HepG2 (cell line): ENCODE measurements around the gene SNX10. TPM values are rescaled to one million over a fixed set of nuclear protein-coding genes. Genes with fewer than 3 reads are reported as not detected.
A peak's percentile ranks its signal among the peaks of the same experiment; 100 is the strongest.

Source experiments
- ATAC-seq: fragments of 200-7000 bp; cut with Tn5 transposase; 3 replicates; pipeline ENCODE4 v1.9.1; 2020; ENCODE audit warnings: mild to moderate bottlenecking, moderate library complexity
- BruUV-seq: library from RNA; stranded (reverse); fragments of 400-500 nt; replicated peaks from 2 replicates; lab custom pipeline; 2021; lab: Mats Ljungman, UMichigan
- CTCF ChIA-PET: fragments of 300-600 bp; formaldehyde crosslinking; extraction: SDS; loops from one replicate; lab custom pipeline; 2021; ENCODE audit warnings: low total read pairs, inconsistent platforms, low intra/inter-chr PET ratio; lab: Yijun Ruan, JAX
- POLR2A ChIA-PET: fragments of 350-600 bp; sonication (Branson Sonifier 250); formaldehyde crosslinking; loops from one replicate; lab custom pipeline; 2020; ENCODE audit warnings: antibody characterized with exemption, inconsistent platforms; lab: Yijun Ruan, JAX
- DNase-seq: peaks from one replicate; pipeline ENCODE4 v3.0.0-alpha.2; 2015; ENCODE audit warnings: low spot score
- FAIRE-seq: peaks from 3 replicates; lab custom pipeline; 2011; peaks lifted over from hg19 to GRCh38; lab: Jason Lieb, UNC
- H2AFZ ChIP-seq: one replicate; pipeline ENCODE4 v1.6.1; 2011; ENCODE audit warnings: low read length, inconsistent platforms
- H3K27ac ChIP-seq: fragments of 300-600 bp; 3 replicates; pipeline ENCODE4 v1.8.0; 2011; ENCODE audit warnings: mixed run types, mild to moderate bottlenecking, mixed read lengths, low read length, inconsistent platforms; ENCODE audit not compliant: insufficient read depth; ENCODE audit errors: extremely low read length
- H3K27me3 ChIP-seq, 2 experiments: fragments of 200-600 bp in 1 of 2; 2 replicates in 1 of 2; 3 replicates in 1 of 2; pipeline versions ENCODE4 v1.6.0 to v1.8.0; 2011; ENCODE audit warnings: low read length in 2 of 2, mild to moderate bottlenecking in 2 of 2, moderate library complexity in 2 of 2, inconsistent platforms in 1 of 2; ENCODE audit not compliant: insufficient read depth in 2 of 2, control insufficient read depth in 1 of 2
- H3K36me3 ChIP-seq, 2 experiments: fragments of 200-600 bp in 1 of 2; replicated peaks in 1 of 2; 2 replicates in 1 of 2; 3 replicates in 1 of 2; pipeline versions ENCODE4 v1.5.1 to v1.8.0; 2011; ENCODE audit warnings: low read length in 2 of 2, inconsistent platforms in 1 of 2; ENCODE audit not compliant: insufficient read depth in 2 of 2, control insufficient read depth in 1 of 2
- H3K4me1 ChIP-seq: 2 replicates; pipeline ENCODE4 v1.5.1; 2012; ENCODE audit warnings: low read length, inconsistent platforms; ENCODE audit not compliant: insufficient read depth
- H3K4me2 ChIP-seq: 2 replicates; pipeline ENCODE4 v1.6.0; 2011; ENCODE audit warnings: low read depth, low read length, inconsistent platforms
- H3K4me3 ChIP-seq, 3 experiments: fragments of 200-600 bp in 1 of 3; sonication (generic), shearing (Covaris generic) in 1 of 3; replicated peaks in 1 of 3; 2 replicates each; pipeline ENCODE4 v1.5.1; 2011 to 2016; ENCODE audit warnings: low read length in 3 of 3, inconsistent platforms in 2 of 3, low read depth in 2 of 3, mild to moderate bottlenecking in 2 of 3, control low read depth in 1 of 3, mixed read lengths in 1 of 3; ENCODE audit not compliant: insufficient read depth in 1 of 3
- H3K79me2 ChIP-seq: one replicate; pipeline ENCODE4 v1.6.1; 2011; ENCODE audit warnings: low read length, inconsistent platforms; ENCODE audit not compliant: insufficient read depth
- H3K9ac ChIP-seq: 2 replicates; pipeline ENCODE4 v1.6.0; 2011; ENCODE audit warnings: mild to moderate bottlenecking, low read depth, low read length, inconsistent platforms; ENCODE audit not compliant: insufficient read depth
- H3K9me3 ChIP-seq: 2 replicates; pipeline ENCODE4 v1.5.1; 2012; ENCODE audit warnings: mild to moderate bottlenecking, low read length
- H4K20me1 ChIP-seq: 2 replicates; pipeline ENCODE4 v1.6.0; 2011; ENCODE audit warnings: inconsistent platforms, mild to moderate bottlenecking, low read length, moderate library complexity; ENCODE audit not compliant: insufficient read depth
- CBX2 ChIP-seq, 2 experiments: fragments of 200-600 bp in 1 of 2; sonication (generic); formaldehyde crosslinking in 1 of 2; IDR thresholded peaks; 2 replicates each; pipeline versions ENCODE4 v1.7.0 to v1.8.1; 2018 to 2022; ENCODE audit warnings: low read depth in 2 of 2, low read length in 1 of 2, mild to moderate bottlenecking in 1 of 2, missing genetic modification reagents in 1 of 2
- KDM5A ChIP-seq: fragments of 200-600 bp; sonication (generic); IDR thresholded peaks from 2 replicates; pipeline ENCODE4 v1.7.0; 2018; ENCODE audit warnings: antibody characterized with exemption, mild to moderate bottlenecking, low read length, borderline replicate concordance
- NFE2L2 ChIP-seq: fragments of 150-350 bp; IDR thresholded peaks from 2 replicates; pipeline ENCODE4 v1.6.1; 2014; ENCODE audit warnings: low read length
- NR2F6 ChIP-seq, 2 experiments: IDR thresholded peaks; 2 replicates each; pipeline ENCODE4 v1.6.1; 2016; ENCODE audit warnings: antibody characterized with exemption in 1 of 2, mild to moderate bottlenecking in 1 of 2
- SKI ChIP-seq: fragments of 450-650 bp; IDR thresholded peaks from one replicate; pipeline ENCODE4 v1.6.1; 2018; ENCODE audit warnings: mild to moderate bottlenecking; ENCODE audit not compliant: partially characterized antibody
- WGBS: methylation state at CpG from one replicate; pipeline ENCODE4 v1.1.6; 2017; ENCODE audit warnings: low lambda C conversion rate; 5-methylcytosine and 5-hydroxymethylcytosine counted together
- in situ Hi-C: cut with HindIII; loops from 2 replicates; pipeline ENCODE4 v1.10.0; 2017; ENCODE audit warnings: low pct_unique_long_range_greater_than_20kb; ENCODE audit not compliant: extremely low pct_ligation_motif_present
- intact Hi-C: fragments of 100-400 bp; cut with micrococcal nuclease; formaldehyde crosslinking; loops from one replicate; pipeline ENCODE4 v1.10.0; 2022; ENCODE audit not compliant: unreplicated experiment
- polyA plus RNA-seq, 8 experiments: library from polyadenylated mRNA; depleted of rRNA in 3 of 8; stranded (reverse) in 7 of 8; unstranded in 1 of 8; fragments of >200 nt; fragmentation: Illumina TruSeq in 4 of 8; extraction: Trizol in 4 of 8; gene quantifications; 2 replicates each; pipeline versions ENCODE4 v1.2.1 to v1.2.3, GENCODE V29; 2011 to 2016; ENCODE audit warnings: low read depth in 4 of 8, missing spikeins in 1 of 8, mixed read lengths in 1 of 8; ENCODE audit not compliant: insufficient read depth in 1 of 8
- total RNA-seq, 5 experiments: library from RNA; depleted of rRNA; stranded (reverse); fragments of >200 nt; fragmentation: Illumina TruSeq; extraction: Trizol; gene quantifications; 2 replicates each; pipeline ENCODE4 v1.2.3, GENCODE V29; 2016; ENCODE audit warnings: low read depth in 1 of 5
- TF ChIP-seq, protein P1 (sequence below): sonication (generic); formaldehyde crosslinking; IDR thresholded peaks from 2 replicates; pipeline ENCODE4 v1.5.1; 2020; ENCODE audit warnings: mild to moderate bottlenecking, missing genetic modification reagents, moderate library complexity
- TF ChIP-seq, protein P2 (sequence below): sonication (generic); formaldehyde crosslinking; conservative IDR thresholded peaks from 2 replicates; pipeline ENCODE4 v1.5.0; 2020; ENCODE audit warnings: missing genetic modification reagents
- TF ChIP-seq, protein P3 (sequence below): sonication (generic); formaldehyde crosslinking; IDR thresholded peaks from 2 replicates; pipeline ENCODE4 v1.4.0; 2020; ENCODE audit warnings: missing genetic modification reagents

Gene SNX10
- total and polyA plus RNA-seq, 2 of the 13 experiments (the other 11 are each of a cell fraction or from before 2014, with no cell fraction given): 26.0 to 27.6 TPM

DNA sequence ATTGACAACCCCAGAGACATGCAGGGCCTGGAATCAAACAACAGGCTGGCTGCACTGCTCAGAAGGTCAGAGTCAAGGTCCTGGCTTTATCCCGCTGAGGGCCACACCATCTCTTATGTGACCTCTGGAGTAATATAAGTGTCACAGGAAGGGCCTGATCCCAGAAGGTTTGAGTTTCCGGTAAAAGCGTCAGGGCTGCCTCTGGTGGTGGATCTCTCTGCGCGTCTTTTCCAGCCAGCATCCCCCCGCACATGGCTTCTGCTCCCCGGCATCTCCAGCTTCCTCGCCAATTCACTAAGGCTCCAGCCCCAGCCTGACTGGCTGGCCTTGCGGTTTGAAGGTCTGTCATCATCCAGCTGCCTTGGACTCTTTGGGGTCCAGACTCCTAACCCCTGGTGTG lies 54.2 kb downstream of the SNX10 start:
- FAIRE-seq (no peak), DNase-seq (no peak), ATAC-seq (no peak)
- Histone ChIP-seq H3K4me2 (no peak overlapping the region; the same call in 1 of the 2 replicates), H4K20me1 (no peaks in the 10 kb centered on the region), H3K36me3 (peaks cover 5 to 10% of the 10 kb centered on the region in 2 experiments; a peak in 4 of 5 replicates), H3K27me3 (no peaks in the 10 kb centered on the region; a peak in 1 of 5 replicates), H3K79me2 (peaks cover 2% of the 10 kb centered on the region), H3K4me3 (no peak overlapping the region), H2AFZ (no peak overlapping the region), H3K9ac (no peak overlapping the region), H3K9me3 (no peaks in the 10 kb centered on the region), H3K27ac (peak overlapping the region; percentile 79), H3K4me1 (peaks cover 73% of the 10 kb centered on the region)
- WGBS: 91% methylated on average over 4 of the region's 9 CpGs
- intact Hi-C loops (loop anchor here (5.0 kb wide), 2 partner anchors 54 to 144 kb away; partner anchors contain the start of genes CBX3, HNRNPA2B1 and SNX10), in situ Hi-C loops (no loop called here)
- ChIA-PET CTCF (no interaction called here), POLR2A (no interaction called here)
- BruUV-seq: no TSS peak
- TF ChIP-seq KDM5A (no peak), NR2F6 (IDR thresholded peaks at IDR 0.05) (no peak), NR2F6 (CRISPR knock-in tag; IDR thresholded peaks at IDR 0.05) (0 out of 2 replicates have a peak, but pooled peaks have one; percentile 7), CBX2 (IDR thresholded peaks at IDR 0.05; ENCODE audit: low read depth, low read length) (no peak), CBX2 (CRISPR knock-in tag; IDR thresholded peaks at IDR 0.05; ENCODE audit: low read depth) (no peak), SKI (peak; percentile 52), NFE2L2 (no peak)
- TF ChIP-seq, protein P1, sequence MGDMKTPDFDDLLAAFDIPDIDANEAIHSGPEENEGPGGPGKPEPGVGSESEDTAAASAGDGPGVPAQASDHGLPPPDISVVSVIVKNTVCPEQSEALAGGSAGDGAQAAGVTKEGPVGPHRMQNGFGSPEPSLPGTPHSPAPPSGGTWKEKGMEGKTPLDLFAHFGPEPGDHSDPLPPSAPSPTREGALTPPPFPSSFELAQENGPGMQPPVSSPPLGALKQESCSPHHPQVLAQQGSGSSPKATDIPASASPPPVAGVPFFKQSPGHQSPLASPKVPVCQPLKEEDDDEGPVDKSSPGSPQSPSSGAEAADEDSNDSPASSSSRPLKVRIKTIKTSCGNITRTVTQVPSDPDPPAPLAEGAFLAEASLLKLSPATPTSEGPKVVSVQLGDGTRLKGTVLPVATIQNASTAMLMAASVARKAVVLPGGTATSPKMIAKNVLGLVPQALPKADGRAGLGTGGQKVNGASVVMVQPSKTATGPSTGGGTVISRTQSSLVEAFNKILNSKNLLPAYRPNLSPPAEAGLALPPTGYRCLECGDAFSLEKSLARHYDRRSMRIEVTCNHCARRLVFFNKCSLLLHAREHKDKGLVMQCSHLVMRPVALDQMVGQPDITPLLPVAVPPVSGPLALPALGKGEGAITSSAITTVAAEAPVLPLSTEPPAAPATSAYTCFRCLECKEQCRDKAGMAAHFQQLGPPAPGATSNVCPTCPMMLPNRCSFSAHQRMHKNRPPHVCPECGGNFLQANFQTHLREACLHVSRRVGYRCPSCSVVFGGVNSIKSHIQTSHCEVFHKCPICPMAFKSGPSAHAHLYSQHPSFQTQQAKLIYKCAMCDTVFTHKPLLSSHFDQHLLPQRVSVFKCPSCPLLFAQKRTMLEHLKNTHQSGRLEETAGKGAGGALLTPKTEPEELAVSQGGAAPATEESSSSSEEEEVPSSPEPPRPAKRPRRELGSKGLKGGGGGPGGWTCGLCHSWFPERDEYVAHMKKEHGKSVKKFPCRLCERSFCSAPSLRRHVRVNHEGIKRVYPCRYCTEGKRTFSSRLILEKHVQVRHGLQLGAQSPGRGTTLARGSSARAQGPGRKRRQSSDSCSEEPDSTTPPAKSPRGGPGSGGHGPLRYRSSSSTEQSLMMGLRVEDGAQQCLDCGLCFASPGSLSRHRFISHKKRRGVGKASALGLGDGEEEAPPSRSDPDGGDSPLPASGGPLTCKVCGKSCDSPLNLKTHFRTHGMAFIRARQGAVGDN (CRISPR knock-in tag): peak; percentile 31
- TF ChIP-seq, protein P2, sequence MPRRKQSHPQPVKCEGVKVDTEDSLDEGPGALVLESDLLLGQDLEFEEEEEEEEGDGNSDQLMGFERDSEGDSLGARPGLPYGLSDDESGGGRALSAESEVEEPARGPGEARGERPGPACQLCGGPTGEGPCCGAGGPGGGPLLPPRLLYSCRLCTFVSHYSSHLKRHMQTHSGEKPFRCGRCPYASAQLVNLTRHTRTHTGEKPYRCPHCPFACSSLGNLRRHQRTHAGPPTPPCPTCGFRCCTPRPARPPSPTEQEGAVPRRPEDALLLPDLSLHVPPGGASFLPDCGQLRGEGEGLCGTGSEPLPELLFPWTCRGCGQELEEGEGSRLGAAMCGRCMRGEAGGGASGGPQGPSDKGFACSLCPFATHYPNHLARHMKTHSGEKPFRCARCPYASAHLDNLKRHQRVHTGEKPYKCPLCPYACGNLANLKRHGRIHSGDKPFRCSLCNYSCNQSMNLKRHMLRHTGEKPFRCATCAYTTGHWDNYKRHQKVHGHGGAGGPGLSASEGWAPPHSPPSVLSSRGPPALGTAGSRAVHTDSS: no peak
- TF ChIP-seq, protein P3, sequence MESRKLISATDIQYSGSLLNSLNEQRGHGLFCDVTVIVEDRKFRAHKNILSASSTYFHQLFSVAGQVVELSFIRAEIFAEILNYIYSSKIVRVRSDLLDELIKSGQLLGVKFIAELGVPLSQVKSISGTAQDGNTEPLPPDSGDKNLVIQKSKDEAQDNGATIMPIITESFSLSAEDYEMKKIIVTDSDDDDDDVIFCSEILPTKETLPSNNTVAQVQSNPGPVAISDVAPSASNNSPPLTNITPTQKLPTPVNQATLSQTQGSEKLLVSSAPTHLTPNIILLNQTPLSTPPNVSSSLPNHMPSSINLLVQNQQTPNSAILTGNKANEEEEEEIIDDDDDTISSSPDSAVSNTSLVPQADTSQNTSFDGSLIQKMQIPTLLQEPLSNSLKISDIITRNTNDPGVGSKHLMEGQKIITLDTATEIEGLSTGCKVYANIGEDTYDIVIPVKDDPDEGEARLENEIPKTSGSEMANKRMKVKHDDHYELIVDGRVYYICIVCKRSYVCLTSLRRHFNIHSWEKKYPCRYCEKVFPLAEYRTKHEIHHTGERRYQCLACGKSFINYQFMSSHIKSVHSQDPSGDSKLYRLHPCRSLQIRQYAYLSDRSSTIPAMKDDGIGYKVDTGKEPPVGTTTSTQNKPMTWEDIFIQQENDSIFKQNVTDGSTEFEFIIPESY: peak; percentile 10; the same call in 1 of the 2 replicates
